ENCODE results near the gene CASKIN2.

DNA sequence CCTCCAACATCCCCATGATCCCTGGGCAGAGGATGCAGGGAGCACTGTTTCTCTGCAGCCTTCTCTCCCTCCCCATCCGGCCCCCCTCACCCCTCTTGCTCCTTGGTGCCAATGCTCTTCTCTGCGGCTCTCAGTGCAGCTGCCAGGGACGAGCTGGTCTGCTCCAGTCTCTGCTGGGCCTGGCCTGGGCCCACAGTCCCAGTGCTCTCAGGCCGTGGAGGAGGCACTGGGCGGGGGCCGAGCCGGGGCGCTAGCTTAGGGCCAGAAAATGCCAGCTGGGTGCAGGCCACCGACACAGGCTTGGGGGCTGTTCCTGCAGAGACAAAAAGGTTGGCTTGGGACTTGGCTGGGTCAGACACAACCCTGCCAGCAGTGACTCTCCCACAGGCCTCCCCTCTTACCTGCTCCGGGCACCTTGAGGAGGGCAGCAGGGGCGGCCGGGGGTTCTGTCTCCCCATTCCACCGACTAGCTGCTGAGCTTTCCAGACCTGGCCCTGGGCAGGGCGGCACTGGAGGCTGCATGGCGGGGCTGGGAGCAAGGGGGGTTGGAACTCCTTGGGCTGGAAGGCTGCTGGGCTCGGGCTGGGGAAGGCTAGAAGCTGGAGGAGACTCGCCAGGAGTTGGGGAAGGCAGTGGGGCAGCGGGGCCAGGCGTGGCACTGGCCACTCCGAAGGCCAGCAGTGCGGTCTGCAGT lies 13.8 kb downstream of the CASKIN2 start:
- TF ChIP-seq, protein P1, sequence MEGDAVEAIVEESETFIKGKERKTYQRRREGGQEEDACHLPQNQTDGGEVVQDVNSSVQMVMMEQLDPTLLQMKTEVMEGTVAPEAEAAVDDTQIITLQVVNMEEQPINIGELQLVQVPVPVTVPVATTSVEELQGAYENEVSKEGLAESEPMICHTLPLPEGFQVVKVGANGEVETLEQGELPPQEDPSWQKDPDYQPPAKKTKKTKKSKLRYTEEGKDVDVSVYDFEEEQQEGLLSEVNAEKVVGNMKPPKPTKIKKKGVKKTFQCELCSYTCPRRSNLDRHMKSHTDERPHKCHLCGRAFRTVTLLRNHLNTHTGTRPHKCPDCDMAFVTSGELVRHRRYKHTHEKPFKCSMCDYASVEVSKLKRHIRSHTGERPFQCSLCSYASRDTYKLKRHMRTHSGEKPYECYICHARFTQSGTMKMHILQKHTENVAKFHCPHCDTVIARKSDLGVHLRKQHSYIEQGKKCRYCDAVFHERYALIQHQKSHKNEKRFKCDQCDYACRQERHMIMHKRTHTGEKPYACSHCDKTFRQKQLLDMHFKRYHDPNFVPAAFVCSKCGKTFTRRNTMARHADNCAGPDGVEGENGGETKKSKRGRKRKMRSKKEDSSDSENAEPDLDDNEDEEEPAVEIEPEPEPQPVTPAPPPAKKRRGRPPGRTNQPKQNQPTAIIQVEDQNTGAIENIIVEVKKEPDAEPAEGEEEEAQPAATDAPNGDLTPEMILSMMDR (IDR thresholded peaks at IDR 0.05; ENCODE audit: low read depth, low read length, poor library complexity, severe bottlenecking), result no peak
- TF ChIP-seq EZH2phosphoT487 (IDR thresholded peaks at IDR 0.05; ENCODE audit: borderline replicate concordance, low read length), result no peak
